ENCODE data around the gene CAPS2. TPM values are rescaled to one million over a fixed set of nuclear protein-coding genes. Genes with fewer than 3 reads are reported as not detected.

Gene CAPS2
- total and polyA plus RNA-seq, 2 experiments from 2014 or later = 2.9 to 7.4 TPM

DNA sequence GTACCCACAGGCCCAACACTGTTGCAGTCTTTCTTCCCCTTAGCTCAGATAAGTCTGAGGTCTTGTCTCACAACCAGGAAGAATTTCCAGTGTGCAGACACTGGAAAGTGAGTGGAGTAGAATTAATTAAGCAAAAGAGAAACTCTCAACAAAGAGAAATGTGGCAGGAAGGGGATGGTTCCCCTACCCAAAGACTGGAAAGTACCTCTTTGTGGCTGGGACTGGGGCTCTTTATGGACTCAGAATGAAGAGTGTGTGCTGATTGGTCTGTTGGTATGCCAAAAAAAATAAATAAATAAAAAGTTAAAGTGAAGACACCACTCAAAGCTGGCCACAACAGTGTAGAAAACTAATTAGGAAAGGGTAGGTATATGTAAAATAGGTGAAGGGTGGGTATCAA, 30.8 kb upstream of the CAPS2 start:
- H3K27ac Mint-ChIP-seq = no peak overlapping the region
- H3K4me3 Mint-ChIP-seq = no peak overlapping the region
- DNase-seq (ENCODE audit: low spot score) (no peak), ATAC-seq (no peak)
- no peaks in the 10 kb centered on the region for H3K27me3 Mint-ChIP-seq (ENCODE audit: insufficient read depth, low read depth, poor library complexity)
- no peaks in the 10 kb centered on the region for H4K20me1 ChIP-seq (replicated peaks; ENCODE audit: insufficient read depth)
- peaks cover 10% of the 10 kb centered on the region; the same call in 2 of the 3 replicates for H3K4me1 Mint-ChIP-seq
- no peak overlapping the region for H3K27ac ChIP-seq (ENCODE audit: low read depth)
- H3K4me1 ChIP-seq (ENCODE audit: insufficient read depth) = peaks cover 13% of the 10 kb centered on the region
- H3K9me3 Mint-ChIP-seq = peaks cover 14% of the 10 kb centered on the region; the same call in 2 of the 3 replicates
- H3K4me2 ChIP-seq = no peak overlapping the region
- peaks cover 28% of the 10 kb centered on the region for H3K36me3 Mint-ChIP-seq (ENCODE audit: low read depth)
- H3K27me3 ChIP-seq (ENCODE audit: insufficient read depth) = no peaks in the 10 kb centered on the region
- 0 out of 2 replicates have a peak, but pooled peaks cover 4% of the 10 kb centered on the region for H3K9me2 ChIP-seq (ENCODE audit: insufficient read depth)
- H2AFZ ChIP-seq = no peak overlapping the region
- H3K36me3 ChIP-seq (ENCODE audit: insufficient read depth) = no peaks in the 10 kb centered on the region
- no peaks in the 10 kb centered on the region for H3K79me2 ChIP-seq (replicated peaks; ENCODE audit: insufficient read depth)
- no peaks in the 10 kb centered on the region for H3F3A ChIP-seq (replicated peaks; ENCODE audit: low read depth)
- TF ChIP-seq CREB1 (CRISPR knock-in tag; IDR thresholded peaks at IDR 0.05; ENCODE audit: low read depth) = no peak
- TF ChIP-seq, protein P1, sequence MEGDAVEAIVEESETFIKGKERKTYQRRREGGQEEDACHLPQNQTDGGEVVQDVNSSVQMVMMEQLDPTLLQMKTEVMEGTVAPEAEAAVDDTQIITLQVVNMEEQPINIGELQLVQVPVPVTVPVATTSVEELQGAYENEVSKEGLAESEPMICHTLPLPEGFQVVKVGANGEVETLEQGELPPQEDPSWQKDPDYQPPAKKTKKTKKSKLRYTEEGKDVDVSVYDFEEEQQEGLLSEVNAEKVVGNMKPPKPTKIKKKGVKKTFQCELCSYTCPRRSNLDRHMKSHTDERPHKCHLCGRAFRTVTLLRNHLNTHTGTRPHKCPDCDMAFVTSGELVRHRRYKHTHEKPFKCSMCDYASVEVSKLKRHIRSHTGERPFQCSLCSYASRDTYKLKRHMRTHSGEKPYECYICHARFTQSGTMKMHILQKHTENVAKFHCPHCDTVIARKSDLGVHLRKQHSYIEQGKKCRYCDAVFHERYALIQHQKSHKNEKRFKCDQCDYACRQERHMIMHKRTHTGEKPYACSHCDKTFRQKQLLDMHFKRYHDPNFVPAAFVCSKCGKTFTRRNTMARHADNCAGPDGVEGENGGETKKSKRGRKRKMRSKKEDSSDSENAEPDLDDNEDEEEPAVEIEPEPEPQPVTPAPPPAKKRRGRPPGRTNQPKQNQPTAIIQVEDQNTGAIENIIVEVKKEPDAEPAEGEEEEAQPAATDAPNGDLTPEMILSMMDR (conservative IDR thresholded peaks at IDR 0.05; ENCODE audit: low read depth in 2 of 2) = no peak
- TF ChIP-seq POLR2AphosphoS5 (IDR thresholded peaks at IDR 0.05; ENCODE audit: low read depth) = no peak
- TF ChIP-seq NANOG (IDR thresholded peaks at IDR 0.05; ENCODE audit: borderline replicate concordance) = no peak
- TF ChIP-seq, protein P2, sequence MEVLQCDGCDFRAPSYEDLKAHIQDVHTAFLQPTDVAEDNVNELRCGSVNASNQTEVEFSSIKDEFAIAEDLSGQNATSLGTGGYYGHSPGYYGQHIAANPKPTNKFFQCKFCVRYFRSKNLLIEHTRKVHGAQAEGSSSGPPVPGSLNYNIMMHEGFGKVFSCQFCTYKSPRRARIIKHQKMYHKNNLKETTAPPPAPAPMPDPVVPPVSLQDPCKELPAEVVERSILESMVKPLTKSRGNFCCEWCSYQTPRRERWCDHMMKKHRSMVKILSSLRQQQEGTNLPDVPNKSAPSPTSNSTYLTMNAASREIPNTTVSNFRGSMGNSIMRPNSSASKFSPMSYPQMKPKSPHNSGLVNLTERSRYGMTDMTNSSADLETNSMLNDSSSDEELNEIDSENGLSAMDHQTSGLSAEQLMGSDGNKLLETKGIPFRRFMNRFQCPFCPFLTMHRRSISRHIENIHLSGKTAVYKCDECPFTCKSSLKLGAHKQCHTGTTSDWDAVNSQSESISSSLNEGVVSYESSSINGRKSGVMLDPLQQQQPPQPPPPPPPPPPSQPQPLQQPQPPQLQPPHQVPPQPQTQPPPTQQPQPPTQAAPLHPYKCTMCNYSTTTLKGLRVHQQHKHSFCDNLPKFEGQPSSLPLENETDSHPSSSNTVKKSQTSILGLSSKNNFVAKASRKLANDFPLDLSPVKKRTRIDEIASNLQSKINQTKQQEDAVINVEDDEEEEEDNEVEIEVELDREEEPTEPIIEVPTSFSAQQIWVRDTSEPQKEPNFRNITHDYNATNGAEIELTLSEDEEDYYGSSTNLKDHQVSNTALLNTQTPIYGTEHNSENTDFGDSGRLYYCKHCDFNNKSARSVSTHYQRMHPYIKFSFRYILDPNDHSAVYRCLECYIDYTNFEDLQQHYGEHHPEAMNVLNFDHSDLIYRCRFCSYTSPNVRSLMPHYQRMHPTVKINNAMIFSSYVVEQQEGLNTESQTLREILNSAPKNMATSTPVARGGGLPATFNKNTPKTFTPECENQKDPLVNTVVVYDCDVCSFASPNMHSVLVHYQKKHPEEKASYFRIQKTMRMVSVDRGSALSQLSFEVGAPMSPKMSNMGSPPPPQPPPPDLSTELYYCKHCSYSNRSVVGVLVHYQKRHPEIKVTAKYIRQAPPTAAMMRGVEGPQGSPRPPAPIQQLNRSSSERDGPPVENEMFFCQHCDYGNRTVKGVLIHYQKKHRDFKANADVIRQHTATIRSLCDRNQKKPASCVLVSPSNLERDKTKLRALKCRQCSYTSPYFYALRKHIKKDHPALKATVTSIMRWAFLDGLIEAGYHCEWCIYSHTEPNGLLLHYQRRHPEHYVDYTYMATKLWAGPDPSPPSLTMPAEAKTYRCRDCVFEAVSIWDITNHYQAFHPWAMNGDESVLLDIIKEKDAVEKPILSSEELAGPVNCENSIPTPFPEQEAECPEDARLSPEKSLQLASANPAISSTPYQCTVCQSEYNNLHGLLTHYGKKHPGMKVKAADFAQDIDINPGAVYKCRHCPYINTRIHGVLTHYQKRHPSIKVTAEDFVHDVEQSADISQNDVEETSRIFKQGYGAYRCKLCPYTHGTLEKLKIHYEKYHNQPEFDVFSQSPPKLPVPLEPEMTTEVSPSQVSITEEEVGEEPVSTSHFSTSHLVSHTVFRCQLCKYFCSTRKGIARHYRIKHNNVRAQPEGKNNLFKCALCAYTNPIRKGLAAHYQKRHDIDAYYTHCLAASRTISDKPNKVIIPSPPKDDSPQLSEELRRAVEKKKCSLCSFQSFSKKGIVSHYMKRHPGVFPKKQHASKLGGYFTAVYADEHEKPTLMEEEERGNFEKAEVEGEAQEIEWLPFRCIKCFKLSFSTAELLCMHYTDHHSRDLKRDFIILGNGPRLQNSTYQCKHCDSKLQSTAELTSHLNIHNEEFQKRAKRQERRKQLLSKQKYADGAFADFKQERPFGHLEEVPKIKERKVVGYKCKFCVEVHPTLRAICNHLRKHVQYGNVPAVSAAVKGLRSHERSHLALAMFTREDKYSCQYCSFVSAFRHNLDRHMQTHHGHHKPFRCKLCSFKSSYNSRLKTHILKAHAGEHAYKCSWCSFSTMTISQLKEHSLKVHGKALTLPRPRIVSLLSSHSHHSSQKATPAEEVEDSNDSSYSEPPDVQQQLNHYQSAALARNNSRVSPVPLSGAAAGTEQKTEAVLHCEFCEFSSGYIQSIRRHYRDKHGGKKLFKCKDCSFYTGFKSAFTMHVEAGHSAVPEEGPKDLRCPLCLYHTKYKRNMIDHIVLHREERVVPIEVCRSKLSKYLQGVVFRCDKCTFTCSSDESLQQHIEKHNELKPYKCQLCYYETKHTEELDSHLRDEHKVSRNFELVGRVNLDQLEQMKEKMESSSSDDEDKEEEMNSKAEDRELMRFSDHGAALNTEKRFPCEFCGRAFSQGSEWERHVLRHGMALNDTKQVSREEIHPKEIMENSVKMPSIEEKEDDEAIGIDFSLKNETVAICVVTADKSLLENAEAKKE (CRISPR knock-in tag; IDR thresholded peaks at IDR 0.05) = no peak
- TF ChIP-seq EZH2phosphoT487 (IDR thresholded peaks at IDR 0.05; ENCODE audit: unreplicated experiment) = no peak
- TF ChIP-seq, protein P3, sequence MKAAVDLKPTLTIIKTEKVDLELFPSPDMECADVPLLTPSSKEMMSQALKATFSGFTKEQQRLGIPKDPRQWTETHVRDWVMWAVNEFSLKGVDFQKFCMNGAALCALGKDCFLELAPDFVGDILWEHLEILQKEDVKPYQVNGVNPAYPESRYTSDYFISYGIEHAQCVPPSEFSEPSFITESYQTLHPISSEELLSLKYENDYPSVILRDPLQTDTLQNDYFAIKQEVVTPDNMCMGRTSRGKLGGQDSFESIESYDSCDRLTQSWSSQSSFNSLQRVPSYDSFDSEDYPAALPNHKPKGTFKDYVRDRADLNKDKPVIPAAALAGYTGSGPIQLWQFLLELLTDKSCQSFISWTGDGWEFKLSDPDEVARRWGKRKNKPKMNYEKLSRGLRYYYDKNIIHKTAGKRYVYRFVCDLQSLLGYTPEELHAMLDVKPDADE (IDR thresholded peaks at IDR 0.05) = no peak
- TF ChIP-seq EZH2 (IDR thresholded peaks at IDR 0.05; ENCODE audit: low read depth, unreplicated experiment) = no peak
- TF ChIP-seq ZNF114 (CRISPR knock-in tag; IDR thresholded peaks at IDR 0.05) = no peak
- TF ChIP-seq, protein P4, sequence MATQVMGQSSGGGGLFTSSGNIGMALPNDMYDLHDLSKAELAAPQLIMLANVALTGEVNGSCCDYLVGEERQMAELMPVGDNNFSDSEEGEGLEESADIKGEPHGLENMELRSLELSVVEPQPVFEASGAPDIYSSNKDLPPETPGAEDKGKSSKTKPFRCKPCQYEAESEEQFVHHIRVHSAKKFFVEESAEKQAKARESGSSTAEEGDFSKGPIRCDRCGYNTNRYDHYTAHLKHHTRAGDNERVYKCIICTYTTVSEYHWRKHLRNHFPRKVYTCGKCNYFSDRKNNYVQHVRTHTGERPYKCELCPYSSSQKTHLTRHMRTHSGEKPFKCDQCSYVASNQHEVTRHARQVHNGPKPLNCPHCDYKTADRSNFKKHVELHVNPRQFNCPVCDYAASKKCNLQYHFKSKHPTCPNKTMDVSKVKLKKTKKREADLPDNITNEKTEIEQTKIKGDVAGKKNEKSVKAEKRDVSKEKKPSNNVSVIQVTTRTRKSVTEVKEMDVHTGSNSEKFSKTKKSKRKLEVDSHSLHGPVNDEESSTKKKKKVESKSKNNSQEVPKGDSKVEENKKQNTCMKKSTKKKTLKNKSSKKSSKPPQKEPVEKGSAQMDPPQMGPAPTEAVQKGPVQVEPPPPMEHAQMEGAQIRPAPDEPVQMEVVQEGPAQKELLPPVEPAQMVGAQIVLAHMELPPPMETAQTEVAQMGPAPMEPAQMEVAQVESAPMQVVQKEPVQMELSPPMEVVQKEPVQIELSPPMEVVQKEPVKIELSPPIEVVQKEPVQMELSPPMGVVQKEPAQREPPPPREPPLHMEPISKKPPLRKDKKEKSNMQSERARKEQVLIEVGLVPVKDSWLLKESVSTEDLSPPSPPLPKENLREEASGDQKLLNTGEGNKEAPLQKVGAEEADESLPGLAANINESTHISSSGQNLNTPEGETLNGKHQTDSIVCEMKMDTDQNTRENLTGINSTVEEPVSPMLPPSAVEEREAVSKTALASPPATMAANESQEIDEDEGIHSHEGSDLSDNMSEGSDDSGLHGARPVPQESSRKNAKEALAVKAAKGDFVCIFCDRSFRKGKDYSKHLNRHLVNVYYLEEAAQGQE (IDR thresholded peaks at IDR 0.05; ENCODE audit: unreplicated experiment) = no peak
- TF ChIP-seq STAT1 (IDR thresholded peaks at IDR 0.05; ENCODE audit: unreplicated experiment) = no peak
- TF ChIP-seq JUNB (IDR thresholded peaks at IDR 0.05; ENCODE audit: unreplicated experiment) = no peak
- TF ChIP-seq ZNF331 (CRISPR knock-in tag; IDR thresholded peaks at IDR 0.05; ENCODE audit: low read depth) = no peak
- no peak overlapping the region for H3K4me3 ChIP-seq
